ENCODE data around the gene RPL14.

The RPL14 gene

DNA sequence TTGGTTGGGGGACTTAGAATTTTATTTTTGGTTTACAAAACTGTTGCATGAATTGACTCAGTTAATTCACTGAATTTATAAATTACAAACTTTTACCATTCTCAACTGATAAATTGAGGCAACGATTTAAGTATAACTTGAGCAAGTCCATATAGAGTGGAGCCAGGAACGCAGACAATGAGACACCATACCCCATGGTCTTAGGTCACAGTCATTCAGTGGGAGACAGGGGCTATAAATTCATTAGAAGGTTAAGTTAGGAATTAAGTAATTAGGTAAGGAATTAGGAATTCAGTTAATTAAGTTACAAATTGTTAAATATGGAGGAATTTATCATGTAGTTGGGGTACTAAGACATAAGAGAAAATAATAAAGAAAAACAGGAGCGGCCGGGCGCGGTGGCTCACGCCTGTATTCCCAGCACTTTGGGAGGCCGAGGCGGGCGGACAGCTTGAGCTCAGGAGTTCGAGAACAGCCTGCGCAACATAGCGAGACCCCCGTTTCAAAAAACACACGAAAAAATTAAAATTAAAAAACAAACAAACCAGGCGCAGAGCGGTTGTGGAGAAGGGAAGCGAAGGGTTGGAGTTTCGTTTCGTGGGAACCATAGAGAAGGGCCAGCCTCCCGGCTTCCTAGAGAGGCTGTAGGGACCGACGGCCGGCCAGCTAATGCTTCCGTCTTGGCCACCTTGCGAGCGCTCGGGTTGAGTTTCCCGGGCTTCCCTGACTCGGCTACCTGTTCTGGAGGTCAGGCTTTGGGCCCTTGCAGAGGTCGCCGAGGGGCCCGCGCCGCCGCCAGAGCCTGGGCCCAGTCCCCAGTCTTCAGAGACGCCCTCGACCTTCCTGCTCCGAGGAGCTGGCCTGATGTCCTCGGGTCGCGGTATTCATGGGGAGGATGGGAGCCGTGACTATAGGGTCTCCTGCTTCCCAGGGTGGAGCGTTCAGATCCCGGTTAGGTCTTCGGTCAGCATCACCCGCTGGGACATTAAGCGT lies 19.6 kb downstream of the RPL14 start, which contains the start of gene ZNF619:
ZNF619 (plus strand) TSS at position 645 of the 993 bp plus-strand sequence. CDS start 858 bp downstream, outside the sequence.
- TF ChIP-seq PAX5 (IDR thresholded peaks at IDR 0.05; ENCODE audit: insufficient read depth, low read length, severe bottlenecking) (no peak), TAF1 (IDR thresholded peaks at IDR 0.05; ENCODE audit: low read depth, low read length) (peak; percentile 77; the same call in 1 of the 2 replicates), SPI1 (IDR thresholded peaks at IDR 0.05; ENCODE audit: low read depth, low read length) (no peak), POLR2AphosphoS5 (IDR thresholded peaks at IDR 0.05; ENCODE audit: low read depth, low read length) (no peak), POLR2A (IDR thresholded peaks at IDR 0.05; ENCODE audit: low read depth, low read length) (0 out of 2 replicates have a peak, but pooled peaks have one; percentile 16), POU2F2 (IDR thresholded peaks at IDR 0.05; ENCODE audit: low read depth, low read length) (no peak; the same call in 1 of the 2 replicates)
- FAIRE-seq (peak; percentile 78), DNase-seq (ENCODE audit: insufficient read length, low spot score) (peak; percentile 59)

DNA sequence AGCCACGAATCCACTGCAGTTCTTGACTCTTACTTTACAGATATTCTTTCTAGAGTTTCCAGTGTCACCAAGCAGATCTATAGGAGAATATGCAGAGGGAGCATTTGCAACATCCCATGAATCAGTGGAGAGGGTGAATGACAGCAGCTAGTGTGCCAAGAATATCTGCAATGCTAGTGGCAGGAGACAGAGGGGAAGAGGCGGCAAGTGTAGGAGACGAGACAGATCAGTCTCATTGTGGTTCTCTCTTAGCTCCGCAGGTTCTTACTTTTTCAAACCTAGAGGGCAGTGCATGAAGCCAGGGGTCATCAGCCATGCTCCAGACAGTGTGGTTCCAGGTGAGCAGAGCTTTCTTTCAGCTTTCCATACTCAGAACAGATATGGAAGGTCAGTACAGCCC lies 20.5 kb downstream of the RPL14 start:
- FAIRE-seq, result peak; percentile 65
- TF ChIP-seq TAF1 (IDR thresholded peaks at IDR 0.05; ENCODE audit: low read depth, low read length) (no peak), POLR2AphosphoS5 (IDR thresholded peaks at IDR 0.05; ENCODE audit: low read depth, low read length) (no peak), PAX5 (IDR thresholded peaks at IDR 0.05; ENCODE audit: insufficient read depth, low read length, severe bottlenecking) (no peak), POLR2A (IDR thresholded peaks at IDR 0.05; ENCODE audit: low read depth, low read length) (no peak), POU2F2 (IDR thresholded peaks at IDR 0.05; ENCODE audit: low read depth, low read length) (no peak), SPI1 (IDR thresholded peaks at IDR 0.05; ENCODE audit: low read depth, low read length) (no peak)
- DNase-seq (ENCODE audit: insufficient read length, low spot score), result no peak

DNA sequence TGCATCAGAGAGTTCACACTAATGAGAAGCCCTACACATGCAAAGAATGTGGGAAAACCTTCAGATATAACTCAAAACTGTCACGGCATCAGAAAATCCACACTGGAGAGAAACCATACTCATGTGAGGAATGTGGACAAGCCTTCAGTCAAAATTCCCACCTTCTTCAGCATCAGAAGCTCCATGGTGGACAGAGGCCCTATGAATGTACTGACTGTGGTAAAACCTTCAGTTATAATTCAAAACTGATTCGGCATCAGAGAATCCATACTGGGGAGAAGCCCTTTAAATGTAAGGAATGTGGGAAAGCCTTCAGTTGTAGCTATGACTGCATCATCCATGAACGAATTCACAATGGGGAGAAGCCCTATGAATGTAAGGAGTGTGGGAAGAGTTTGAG lies 30.0 kb downstream of the RPL14 start:
- no peak for FAIRE-seq
- no peak for DNase-seq (ENCODE audit: insufficient read length, low spot score)
- TF ChIP-seq PAX5 (IDR thresholded peaks at IDR 0.05; ENCODE audit: insufficient read depth, low read length, severe bottlenecking) (no peak), POLR2AphosphoS5 (IDR thresholded peaks at IDR 0.05; ENCODE audit: low read depth, low read length) (no peak), TAF1 (IDR thresholded peaks at IDR 0.05; ENCODE audit: low read depth, low read length) (no peak), POU2F2 (IDR thresholded peaks at IDR 0.05; ENCODE audit: low read depth, low read length) (no peak), POLR2A (IDR thresholded peaks at IDR 0.05; ENCODE audit: low read depth, low read length) (no peak), SPI1 (IDR thresholded peaks at IDR 0.05; ENCODE audit: low read depth, low read length) (no peak)

DNA sequence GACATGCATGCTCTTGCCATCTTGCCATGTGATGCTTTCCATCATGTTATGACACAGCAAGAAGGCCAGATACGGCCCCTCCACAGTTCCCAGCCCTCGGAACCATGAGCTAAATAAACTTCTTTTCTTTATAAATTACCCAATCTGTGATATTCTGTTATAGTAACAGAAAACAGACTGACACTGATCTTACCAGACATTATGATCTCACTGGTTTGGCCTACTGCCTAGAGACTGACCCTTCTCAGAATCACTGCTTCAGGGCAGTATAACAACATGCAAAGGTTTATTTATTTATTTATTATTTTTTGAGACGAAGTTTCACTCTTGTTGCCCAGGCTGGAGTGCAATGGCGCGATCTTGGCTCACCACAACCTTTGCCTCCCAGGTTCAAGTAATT lies 33.8 kb downstream of the RPL14 start:
- FAIRE-seq (no peak), DNase-seq (ENCODE audit: insufficient read length, low spot score) (no peak)
- TF ChIP-seq SPI1 (IDR thresholded peaks at IDR 0.05; ENCODE audit: low read depth, low read length), result no peak
- TF ChIP-seq POLR2AphosphoS5 (IDR thresholded peaks at IDR 0.05; ENCODE audit: low read depth, low read length), result no peak
- TF ChIP-seq PAX5 (IDR thresholded peaks at IDR 0.05; ENCODE audit: insufficient read depth, low read length, severe bottlenecking), result no peak
- no peak for TF ChIP-seq POLR2A (IDR thresholded peaks at IDR 0.05; ENCODE audit: low read depth, low read length)
- no peak for TF ChIP-seq TAF1 (IDR thresholded peaks at IDR 0.05; ENCODE audit: low read depth, low read length)
- no peak for TF ChIP-seq POU2F2 (IDR thresholded peaks at IDR 0.05; ENCODE audit: low read depth, low read length)

DNA sequence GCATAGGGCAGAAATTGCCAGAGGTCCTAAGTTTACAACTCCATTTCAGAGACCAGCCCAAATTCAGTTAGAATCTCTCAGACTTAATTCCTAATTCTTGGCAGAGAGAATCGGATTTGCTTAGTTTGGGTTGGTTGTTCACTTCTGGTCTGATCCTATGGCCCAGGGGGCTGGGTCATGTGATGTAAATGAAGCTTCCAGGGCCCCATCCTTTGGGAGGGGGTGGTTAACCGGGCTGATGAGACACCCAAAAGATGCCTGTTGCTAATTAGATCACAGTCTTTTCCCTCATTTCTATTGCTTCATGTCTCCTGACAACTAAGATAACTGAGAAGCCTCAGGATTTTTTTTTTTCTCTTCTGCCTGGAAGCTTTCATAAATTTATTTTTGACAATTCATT lies 37.6 kb downstream of the RPL14 start:
- no peak for FAIRE-seq
- TF ChIP-seq PAX5 (IDR thresholded peaks at IDR 0.05; ENCODE audit: insufficient read depth, low read length, severe bottlenecking), result no peak
- no peak for TF ChIP-seq TAF1 (IDR thresholded peaks at IDR 0.05; ENCODE audit: low read depth, low read length)
- TF ChIP-seq SPI1 (IDR thresholded peaks at IDR 0.05; ENCODE audit: low read depth, low read length), result no peak
- no peak for TF ChIP-seq POLR2A (IDR thresholded peaks at IDR 0.05; ENCODE audit: low read depth, low read length)
- no peak for TF ChIP-seq POU2F2 (IDR thresholded peaks at IDR 0.05; ENCODE audit: low read depth, low read length)
- no peak for TF ChIP-seq POLR2AphosphoS5 (IDR thresholded peaks at IDR 0.05; ENCODE audit: low read depth, low read length)

DNA sequence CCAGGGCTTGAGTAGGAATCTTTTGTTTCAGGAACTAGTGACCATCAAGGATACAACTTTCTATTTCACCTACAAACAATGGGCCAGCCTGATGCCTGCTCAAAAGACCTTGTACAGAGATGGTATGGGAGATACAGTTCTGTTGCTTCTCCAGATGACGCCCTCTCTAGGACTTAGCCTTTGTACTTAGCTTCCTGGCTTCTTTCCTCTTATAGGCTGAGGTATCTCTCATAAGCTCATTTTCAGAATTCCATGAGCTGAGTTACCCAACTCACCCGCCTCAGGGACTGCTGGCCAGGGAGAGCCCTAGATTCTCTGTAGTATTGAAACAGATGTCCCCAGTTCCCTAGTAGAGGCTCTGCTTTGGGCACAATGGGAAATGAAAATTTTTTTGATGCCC lies 40.1 kb downstream of the RPL14 start:
- TF ChIP-seq SPI1 (IDR thresholded peaks at IDR 0.05; ENCODE audit: low read depth, low read length) (no peak), POU2F2 (IDR thresholded peaks at IDR 0.05; ENCODE audit: low read depth, low read length) (no peak), POLR2AphosphoS5 (IDR thresholded peaks at IDR 0.05; ENCODE audit: low read depth, low read length) (no peak), PAX5 (IDR thresholded peaks at IDR 0.05; ENCODE audit: insufficient read depth, low read length, severe bottlenecking) (no peak), TAF1 (IDR thresholded peaks at IDR 0.05; ENCODE audit: low read depth, low read length) (no peak), POLR2A (IDR thresholded peaks at IDR 0.05; ENCODE audit: low read depth, low read length) (no peak)
- DNase-seq (ENCODE audit: insufficient read length, low spot score), result no peak
- no peak for FAIRE-seq

More for the DNA sequence above, 37.6 kb downstream of the RPL14 start:
- no peak for DNase-seq (ENCODE audit: insufficient read length, low spot score)

DNA sequence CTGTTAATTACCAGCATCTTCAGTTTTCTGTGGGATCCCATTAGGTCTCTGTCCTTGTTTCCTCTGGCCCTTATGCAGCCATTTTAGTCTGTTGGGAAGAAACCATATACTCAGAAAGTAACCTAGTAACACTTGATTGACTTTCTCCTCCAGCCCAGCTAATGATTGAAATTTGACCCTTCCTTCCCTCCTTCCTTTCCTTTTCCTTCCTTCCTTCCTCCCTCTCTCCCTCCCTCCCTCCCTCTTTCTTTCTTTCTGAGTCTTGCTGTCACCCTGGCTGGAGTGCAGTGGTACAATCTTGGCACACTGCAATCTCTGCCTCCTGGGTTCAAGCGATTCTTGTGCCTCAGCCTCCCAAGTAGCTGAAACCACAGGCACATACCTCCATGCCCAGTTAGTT lies 42.8 kb downstream of the RPL14 start:
- no peak for DNase-seq (ENCODE audit: insufficient read length, low spot score)
- no peak for FAIRE-seq
- TF ChIP-seq PAX5 (IDR thresholded peaks at IDR 0.05; ENCODE audit: insufficient read depth, low read length, severe bottlenecking), result no peak
- no peak for TF ChIP-seq POU2F2 (IDR thresholded peaks at IDR 0.05; ENCODE audit: low read depth, low read length)
- TF ChIP-seq SPI1 (IDR thresholded peaks at IDR 0.05; ENCODE audit: low read depth, low read length), result no peak
- no peak for TF ChIP-seq TAF1 (IDR thresholded peaks at IDR 0.05; ENCODE audit: low read depth, low read length)
- TF ChIP-seq POLR2A (IDR thresholded peaks at IDR 0.05; ENCODE audit: low read depth, low read length), result no peak
- TF ChIP-seq POLR2AphosphoS5 (IDR thresholded peaks at IDR 0.05; ENCODE audit: low read depth, low read length), result no peak

DNA sequence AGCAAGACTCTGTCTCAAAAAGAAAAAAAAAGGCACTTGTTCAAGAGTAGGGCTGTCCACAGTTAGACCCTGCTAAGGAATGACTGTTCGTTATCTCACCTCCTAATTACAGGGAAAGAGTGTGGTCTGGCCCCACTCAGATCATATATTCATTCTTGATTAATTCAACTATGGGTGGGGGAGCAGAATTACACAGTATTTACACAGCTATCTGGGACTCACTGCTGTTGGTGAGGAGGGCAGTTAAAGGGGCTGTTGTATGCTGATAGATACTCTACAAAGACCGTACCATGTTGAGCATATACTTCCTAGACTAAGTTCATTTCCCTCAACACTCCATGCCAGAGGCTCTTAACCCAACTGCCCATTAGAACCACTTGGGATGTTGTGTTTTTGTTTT lies 44.9 kb downstream of the RPL14 start:
- DNase-seq (ENCODE audit: insufficient read length, low spot score), result no peak
- no peak for FAIRE-seq
- TF ChIP-seq SPI1 (IDR thresholded peaks at IDR 0.05; ENCODE audit: low read depth, low read length) (no peak), POU2F2 (IDR thresholded peaks at IDR 0.05; ENCODE audit: low read depth, low read length) (no peak), PAX5 (IDR thresholded peaks at IDR 0.05; ENCODE audit: insufficient read depth, low read length, severe bottlenecking) (no peak), POLR2AphosphoS5 (IDR thresholded peaks at IDR 0.05; ENCODE audit: low read depth, low read length) (no peak), TAF1 (IDR thresholded peaks at IDR 0.05; ENCODE audit: low read depth, low read length) (no peak), POLR2A (IDR thresholded peaks at IDR 0.05; ENCODE audit: low read depth, low read length) (no peak)
